SU-DHL-6 (cell line): ENCODE results near the gene PPP2R3B.
"Not testable (repeated sequence)": the region's sequence is repeated elsewhere in the genome, so short reads cannot be mapped to it uniquely, and the experiment has no call there.

Experiments used
- H2AFZ ChIP-seq: fragments of 200-600 bp; sonication (generic); 2 replicates; pipeline ENCODE4 v1.6.1; 2014; ENCODE audit warnings: low read depth, mild to moderate bottlenecking, moderate library complexity, mixed read lengths, antibody characterized with exemption, low read length; ENCODE audit not compliant: severe bottlenecking
- H3F3A ChIP-seq: fragments of 200-600 bp; shearing (Covaris generic); 2 replicates; pipeline ENCODE4 v1.6.0; 2016; ENCODE audit warnings: antibody characterized with exemption, mild to moderate bottlenecking; ENCODE audit not compliant: insufficient read depth
- H3K27ac ChIP-seq: fragments of 200-600 bp; sonication (generic); 2 replicates; pipeline ENCODE4 v1.5.1; 2016; ENCODE audit warnings: low read depth, mild to moderate bottlenecking, low read length, moderate library complexity, mixed read lengths
- H3K27me3 ChIP-seq: fragments of 200-600 bp; sonication (generic), shearing (Covaris generic); 2 replicates; pipeline ENCODE4 v1.6.0; 2014; ENCODE audit warnings: mild to moderate bottlenecking, low read length
- H3K36me3 ChIP-seq: fragments of 200-600 bp; sonication (generic); 2 replicates; pipeline ENCODE4 v1.6.1; 2014; ENCODE audit warnings: mild to moderate bottlenecking, low read length, mixed read lengths
- H3K4me2 ChIP-seq: fragments of 300-600, 200-600 bp; shearing (Covaris generic), sonication (generic); 2 replicates; pipeline ENCODE4 v1.6.0; 2014; ENCODE audit warnings: low read length, low read depth, mild to moderate bottlenecking; ENCODE audit not compliant: poor library complexity, severe bottlenecking
- H3K4me3 ChIP-seq: fragments of 200-600 bp; sonication (generic); 2 replicates; pipeline ENCODE4 v1.5.1; 2014; ENCODE audit warnings: antibody characterized with exemption, low read length, mild to moderate bottlenecking, mixed read lengths; ENCODE audit not compliant: insufficient read depth, poor library complexity, severe bottlenecking
- H3K79me2 ChIP-seq: fragments of 200-600 bp; sonication (generic); 2 replicates; pipeline ENCODE4 v1.6.1; 2014; ENCODE audit warnings: mild to moderate bottlenecking, low read length, moderate library complexity; ENCODE audit not compliant: insufficient read depth
- H3K9ac ChIP-seq: fragments of 200-600 bp; sonication (generic); 2 replicates; pipeline ENCODE4 v1.7.0; 2014; ENCODE audit warnings: mild to moderate bottlenecking, low read length
- H3K9me2 ChIP-seq: fragments of 200-600 bp; sonication (generic); replicated peaks from 2 replicates; pipeline ENCODE4 v1.6.1; 2014; ENCODE audit warnings: low read length; ENCODE audit not compliant: insufficient read depth
- H3K9me3 ChIP-seq: fragments of 200-600 bp; sonication (generic); 2 replicates; pipeline ENCODE4 v1.6.1; 2014; ENCODE audit warnings: low read length, mixed read lengths; ENCODE audit not compliant: insufficient read depth
- H4K20me1 ChIP-seq: fragments of 200-600 bp; sonication (generic); 2 replicates; pipeline ENCODE4 v1.6.1; 2014; ENCODE audit warnings: low read depth, mild to moderate bottlenecking, antibody characterized with exemption, low read length, moderate library complexity, mixed read lengths
- CTCF ChIP-seq: fragments of 200-600 bp; sonication (generic); IDR thresholded peaks from one replicate; pipeline ENCODE4 v1.5.1; 2017; ENCODE audit warnings: antibody characterized with exemption, mild to moderate bottlenecking, low read length, moderate library complexity; ENCODE audit not compliant: insufficient read depth, poor library complexity, severe bottlenecking
- EZH2phosphoT487 ChIP-seq: fragments of 200-600 bp; sonication (generic), shearing (Covaris generic); conservative IDR thresholded peaks from 2 replicates; pipeline ENCODE4 v1.6.1; 2018; ENCODE audit warnings: mild to moderate bottlenecking, antibody characterized with exemption, low read length, moderate library complexity, mixed read lengths

PPP2R3B gene

GRCh38 chrX:378443-378842 lies 8.3 kb downstream of the PPP2R3B start:
- TF ChIP-seq CTCF = no peak
- TF ChIP-seq EZH2phosphoT487 = no peak
- Histone ChIP-seq H3K9ac (no peak overlapping the region), H3K9me3 (no peaks in the 10 kb centered on the region), H2AFZ (no peak overlapping the region), H3K27me3 (no peaks in the 10 kb centered on the region), H3K9me2 (no peaks in the 10 kb centered on the region), H3K79me2 (peaks cover 11% of the 10 kb centered on the region; the same call in 1 of the 2 replicates), H3F3A (no peaks in the 10 kb centered on the region), H3K4me2 (no peak overlapping the region), H3K36me3 (no peaks in the 10 kb centered on the region), H3K4me3 (no peak overlapping the region), H3K27ac (peak overlapping the region; percentile 44; the same call in 1 of the 2 replicates), H4K20me1 (no peaks in the 10 kb centered on the region)

- not testable (repeated sequence) for H3K9ac ChIP-seq, H3K27me3 ChIP-seq, H3K4me3 ChIP-seq, H4K20me1 ChIP-seq, H3F3A ChIP-seq, H3K4me2 ChIP-seq, H2AFZ ChIP-seq, H3K9me2 ChIP-seq, H3K9me3 ChIP-seq, H3K36me3 ChIP-seq, H3K27ac ChIP-seq, H3K79me2 ChIP-seq
Observed at GRCh38 chrX:376206-376605, 10.5 kb downstream of the PPP2R3B start.

- H3K36me3 ChIP-seq = no peaks in the 10 kb centered on the region
- H3K27ac ChIP-seq = no peak overlapping the region
- no peaks in the 10 kb centered on the region for H3K79me2 ChIP-seq
Observed at GRCh38 chrX:375181-376036, 11.3 kb downstream of the PPP2R3B start.

More at GRCh38 chrX:375181-376036, 11.3 kb downstream of the PPP2R3B start:
- Histone ChIP-seq H2AFZ (no peak overlapping the region), H3F3A (peaks cover 4% of the 10 kb centered on the region; the same call in 1 of the 2 replicates), H3K9me3 (no peaks in the 10 kb centered on the region), H3K4me2 (no peak overlapping the region), H3K9ac (no peak overlapping the region), H3K9me2 (no peaks in the 10 kb centered on the region), H3K27me3 (no peaks in the 10 kb centered on the region), H4K20me1 (no peaks in the 10 kb centered on the region), H3K4me3 (no peak overlapping the region)
- no peak for TF ChIP-seq CTCF
- TF ChIP-seq EZH2phosphoT487 = no peak
